A673 (cell line): ENCODE data around the gene SCN2A. TPM values are rescaled to one million over a fixed set of nuclear protein-coding genes. Genes with fewer than 3 reads are reported as not detected.

Source experiments
- BruUV-seq: library from RNA; stranded (reverse); fragments of 400-500 nt; replicated peaks from 2 replicates; lab custom pipeline; 2021; lab: Mats Ljungman, UMichigan
- CTCF ChIA-PET: fragments of 300-600 bp; sonication (Branson Sonifier 250); formaldehyde crosslinking; loops from one replicate; lab custom pipeline; 2022; ENCODE audit warnings: antibody characterized with exemption; lab: Charles Lee
- POLR2A ChIA-PET: fragments of 300-600 bp; sonication (Branson Sonifier 250); formaldehyde crosslinking; loops from one replicate; lab custom pipeline; 2022; ENCODE audit warnings: antibody characterized with exemption; ENCODE audit not compliant: low non-redundant PET; lab: Charles Lee
- DNase-seq: peaks from one replicate; pipeline ENCODE4 v3.0.0-alpha.2; 2015; ENCODE audit warnings: low spot score
- H3K27ac ChIP-seq: fragments of 200-600 bp; sonication (generic); 2 replicates; pipeline ENCODE4 v1.5.1; 2016; ENCODE audit warnings: mixed run types, low read depth, mild to moderate bottlenecking, mixed read lengths, antibody characterized with exemption, low read length; ENCODE audit not compliant: poor library complexity, severe bottlenecking
- H3K27me3 ChIP-seq: fragments of 200-600 bp; sonication (generic); replicated peaks from 2 replicates; pipeline ENCODE4 v1.6.1; 2017; ENCODE audit warnings: mixed run types, low read depth, mild to moderate bottlenecking, mixed read lengths, antibody characterized with exemption, low read length; ENCODE audit not compliant: insufficient read depth, poor library complexity
- H3K36me3 ChIP-seq: fragments of 200-600 bp; sonication (generic); 2 replicates; pipeline ENCODE4 v1.6.1; 2016; ENCODE audit warnings: mixed run types, mild to moderate bottlenecking, mixed read lengths, antibody characterized with exemption, low read length; ENCODE audit not compliant: insufficient read depth, poor library complexity, severe bottlenecking
- H3K4me1 ChIP-seq: fragments of 200-600 bp; sonication (generic); 2 replicates; pipeline ENCODE4 v1.6.1; 2017; ENCODE audit warnings: mixed run types, mild to moderate bottlenecking, mixed read lengths, antibody characterized with exemption, low read length; ENCODE audit not compliant: insufficient read depth, poor library complexity, severe bottlenecking
- H3K4me3 ChIP-seq: fragments of 200-600 bp; sonication (generic); 2 replicates; pipeline ENCODE4 v1.5.1; 2016; ENCODE audit warnings: low read depth, mixed run types, mild to moderate bottlenecking, mixed read lengths, low read length; ENCODE audit not compliant: poor library complexity, severe bottlenecking
- H3K9me3 ChIP-seq: fragments of 200-600 bp; sonication (generic); 2 replicates; pipeline ENCODE4 v1.6.1; 2016; ENCODE audit warnings: mixed run types, low read depth, mild to moderate bottlenecking, mixed read lengths, antibody characterized with exemption, low read length; ENCODE audit not compliant: poor library complexity, severe bottlenecking
- EZH2 ChIP-seq: fragments of 200-600 bp; sonication (generic); IDR thresholded peaks from 2 replicates; pipeline ENCODE4 v1.6.1; 2017; ENCODE audit warnings: borderline replicate concordance, low read depth, mild to moderate bottlenecking, mixed read lengths, antibody characterized with exemption, low read length; ENCODE audit not compliant: poor library complexity, severe bottlenecking
- intact Hi-C: fragments of 100-400 bp; cut with micrococcal nuclease; formaldehyde crosslinking; loops from one replicate; pipeline ENCODE4 v1.10.0; 2022; ENCODE audit not compliant: unreplicated experiment
- total RNA-seq: library from RNA; stranded (reverse); gene quantifications from 2 replicates; pipeline ENCODE4 v1.2.3, GENCODE V29; 2021
- TF ChIP-seq, protein P1 (sequence below): fragments of 300-800, 200-600 bp; sonication (generic); conservative IDR thresholded peaks from 2 replicates; pipeline ENCODE4 v1.5.1; 2017; ENCODE audit warnings: low read depth, mild to moderate bottlenecking, antibody characterized with exemption, low read length, moderate library complexity, mixed read lengths

SCN2A gene
- total RNA-seq, 1 experiment from 2014 or later = 0.73 TPM

DNA sequence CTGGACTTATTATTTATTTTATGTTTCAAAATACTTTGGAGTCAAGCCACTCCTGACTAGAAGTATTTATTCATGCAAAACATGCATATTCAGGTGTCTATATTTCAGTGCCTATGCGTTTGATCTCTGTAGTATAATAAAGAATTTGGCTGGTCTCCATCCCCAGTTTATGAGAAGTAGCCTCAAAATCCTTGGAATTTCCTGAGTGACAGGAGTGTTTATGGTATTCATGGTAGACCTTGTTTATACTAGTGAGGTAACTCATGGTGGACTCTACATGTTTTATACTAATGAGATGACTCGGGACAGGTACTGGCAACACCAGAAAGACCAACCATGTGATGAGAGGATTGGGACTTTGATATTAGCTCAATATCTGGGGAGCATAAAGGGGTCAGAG is 186.3 kb downstream of the SCN2A start:
- no peaks in the 10 kb centered on the region for H3K27me3 ChIP-seq
- CTCF ChIA-PET = no interaction called here
- intact Hi-C loops = no loop called here
- no peak for DNase-seq
- H3K27ac ChIP-seq = no peak overlapping the region
- H3K9me3 ChIP-seq = peaks cover 9% of the 10 kb centered on the region
- no peaks in the 10 kb centered on the region for H3K36me3 ChIP-seq
- peaks cover 4% of the 10 kb centered on the region for H3K4me1 ChIP-seq
- no peak for TF ChIP-seq EZH2
- TF ChIP-seq, protein P1, sequence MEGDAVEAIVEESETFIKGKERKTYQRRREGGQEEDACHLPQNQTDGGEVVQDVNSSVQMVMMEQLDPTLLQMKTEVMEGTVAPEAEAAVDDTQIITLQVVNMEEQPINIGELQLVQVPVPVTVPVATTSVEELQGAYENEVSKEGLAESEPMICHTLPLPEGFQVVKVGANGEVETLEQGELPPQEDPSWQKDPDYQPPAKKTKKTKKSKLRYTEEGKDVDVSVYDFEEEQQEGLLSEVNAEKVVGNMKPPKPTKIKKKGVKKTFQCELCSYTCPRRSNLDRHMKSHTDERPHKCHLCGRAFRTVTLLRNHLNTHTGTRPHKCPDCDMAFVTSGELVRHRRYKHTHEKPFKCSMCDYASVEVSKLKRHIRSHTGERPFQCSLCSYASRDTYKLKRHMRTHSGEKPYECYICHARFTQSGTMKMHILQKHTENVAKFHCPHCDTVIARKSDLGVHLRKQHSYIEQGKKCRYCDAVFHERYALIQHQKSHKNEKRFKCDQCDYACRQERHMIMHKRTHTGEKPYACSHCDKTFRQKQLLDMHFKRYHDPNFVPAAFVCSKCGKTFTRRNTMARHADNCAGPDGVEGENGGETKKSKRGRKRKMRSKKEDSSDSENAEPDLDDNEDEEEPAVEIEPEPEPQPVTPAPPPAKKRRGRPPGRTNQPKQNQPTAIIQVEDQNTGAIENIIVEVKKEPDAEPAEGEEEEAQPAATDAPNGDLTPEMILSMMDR = no peak
- H3K4me3 ChIP-seq = no peak overlapping the region
- POLR2A ChIA-PET = no interaction called here
- no TSS peak for BruUV-seq

DNA sequence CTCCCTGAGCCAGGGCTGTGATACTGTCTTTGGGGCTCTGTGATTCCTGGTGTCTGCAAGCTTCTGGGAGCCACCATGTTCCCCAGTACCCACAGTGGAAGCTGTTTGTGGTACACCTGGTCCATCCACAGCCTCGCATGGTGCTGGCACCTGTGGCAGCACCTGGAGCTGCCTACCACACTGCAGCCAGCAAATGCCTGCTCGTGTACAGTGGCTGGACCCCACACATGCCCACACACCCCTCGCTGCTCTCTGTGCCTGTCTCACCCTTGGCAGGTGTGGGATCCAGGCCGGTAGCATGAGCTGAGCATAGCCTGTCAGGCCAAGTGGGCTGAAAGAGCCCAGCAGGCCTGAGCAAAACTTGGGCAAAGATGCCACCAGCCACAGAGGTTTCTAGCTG is 188.5 kb downstream of the SCN2A start:
- H3K27ac ChIP-seq = no peak overlapping the region
- H3K4me3 ChIP-seq = no peak overlapping the region
- peaks cover 20% of the 10 kb centered on the region for H3K4me1 ChIP-seq
- ChIA-PET POLR2A (no interaction called here), CTCF (no interaction called here)
- no peaks in the 10 kb centered on the region for H3K36me3 ChIP-seq
- intact Hi-C loops = no loop called here
- no TSS peak for BruUV-seq
- TF ChIP-seq, protein P1 = no peak
- no peak for TF ChIP-seq EZH2
- H3K27me3 ChIP-seq = no peaks in the 10 kb centered on the region
- H3K9me3 ChIP-seq = peaks cover 5% of the 10 kb centered on the region
- no peak for DNase-seq

DNA sequence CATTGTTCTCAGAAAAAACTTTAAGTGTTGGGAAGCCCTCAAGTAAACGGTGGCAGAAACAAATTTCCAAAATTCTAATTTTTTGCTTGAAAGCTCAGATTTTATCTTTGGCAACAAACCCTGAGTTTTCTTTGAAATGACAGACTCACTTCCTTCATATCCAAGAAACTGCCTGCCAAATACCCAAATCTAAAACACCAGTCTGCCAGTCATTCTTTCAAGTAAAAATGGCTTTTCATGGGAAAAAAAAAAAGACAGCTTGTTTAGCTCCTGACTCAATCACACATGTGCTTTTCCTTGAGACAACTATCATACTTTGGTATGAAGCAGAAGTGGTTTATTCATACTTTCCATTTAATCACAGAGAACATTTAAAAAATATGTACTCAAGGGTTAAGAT is 189.7 kb downstream of the SCN2A start:
- CTCF ChIA-PET = no interaction called here
- Histone ChIP-seq H3K36me3 (no peaks in the 10 kb centered on the region), H3K27ac (no peak overlapping the region), H3K4me3 (no peak overlapping the region), H3K9me3 (no peaks in the 10 kb centered on the region), H3K4me1 (peaks cover 24% of the 10 kb centered on the region), H3K27me3 (no peaks in the 10 kb centered on the region)
- no peak for DNase-seq
- no TSS peak for BruUV-seq
- intact Hi-C loops = no loop called here
- TF ChIP-seq, protein P1 = no peak
- no peak for TF ChIP-seq EZH2
- POLR2A ChIA-PET = no interaction called here
